GM23338 (cell line): ENCODE results near the gene RTN4RL1.
A peak's percentile ranks its signal among the peaks of the same experiment; 100 is the strongest.

Experiments
- CTCF ChIP-seq, 2 experiments: fragments of 200-600 bp in 1 of 2; sonication (generic) in 1 of 2; conservative IDR thresholded peaks; 2 replicates each; pipeline versions ENCODE4 v1.5.1 to v1.6.1; 2016 to 2017; ENCODE audit warnings: antibody characterized with exemption in 2 of 2, low read depth in 2 of 2, mild to moderate bottlenecking in 2 of 2, moderate library complexity in 1 of 2
- EZH2 ChIP-seq: fragments of 200-600 bp; sonication (generic); IDR thresholded peaks from one replicate; pipeline ENCODE4 v1.8.0; 2017; ENCODE audit warnings: antibody characterized with exemption, mild to moderate bottlenecking, low read depth; ENCODE audit not compliant: unreplicated experiment

DNA sequence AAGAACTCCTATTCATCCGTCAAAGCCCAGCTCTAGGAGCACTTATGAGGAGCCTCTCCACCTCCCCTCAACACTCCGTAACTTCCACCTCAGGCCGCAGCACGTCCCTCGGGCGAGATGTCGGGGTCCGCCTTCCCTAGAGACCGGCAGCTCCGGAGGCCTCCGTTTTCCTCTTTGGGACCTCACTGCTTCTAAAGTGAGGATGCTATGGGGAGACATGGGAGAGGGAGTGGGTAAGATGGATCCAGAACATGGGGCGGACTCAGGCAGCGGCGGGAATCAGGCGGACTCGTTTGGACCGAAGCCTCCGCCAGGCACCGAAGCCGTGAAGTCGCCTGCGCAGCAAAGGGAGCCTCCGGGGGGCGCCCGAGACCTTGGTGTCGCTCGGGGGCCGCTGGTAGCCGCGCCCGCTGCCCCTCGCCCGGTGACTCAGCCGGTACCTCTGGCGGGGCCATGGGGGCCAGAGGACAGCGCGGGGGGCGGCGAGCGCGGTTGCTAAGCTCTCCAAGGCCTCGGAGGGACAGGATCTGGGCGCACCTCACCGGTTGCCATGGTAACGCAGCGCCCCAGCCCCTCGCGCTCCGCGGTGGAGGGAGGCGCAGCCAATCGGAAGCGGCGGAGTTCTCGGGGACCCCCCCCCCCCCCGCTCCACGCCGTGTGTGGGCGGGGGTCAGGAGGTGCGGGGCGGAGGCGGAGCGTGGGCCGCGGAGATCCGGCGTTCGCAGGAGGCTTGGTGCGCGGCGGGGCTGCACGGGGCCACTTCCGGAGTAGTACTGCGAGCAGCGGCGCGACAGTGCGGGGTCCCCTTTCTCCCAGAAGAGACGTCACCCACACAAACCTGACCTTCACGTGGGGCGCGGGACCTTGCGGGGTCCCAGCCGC is 28.5 kb upstream of the RTN4RL1 start:
- peak; percentile 60 to 75 for TF ChIP-seq CTCF (conservative IDR thresholded peaks at IDR 0.05; ENCODE audit: low read depth in 2 of 2)
- peak; percentile 83 for TF ChIP-seq EZH2
